Measurements from ENCODE around the gene GALNT16.

The GALNT16 gene

DNA sequence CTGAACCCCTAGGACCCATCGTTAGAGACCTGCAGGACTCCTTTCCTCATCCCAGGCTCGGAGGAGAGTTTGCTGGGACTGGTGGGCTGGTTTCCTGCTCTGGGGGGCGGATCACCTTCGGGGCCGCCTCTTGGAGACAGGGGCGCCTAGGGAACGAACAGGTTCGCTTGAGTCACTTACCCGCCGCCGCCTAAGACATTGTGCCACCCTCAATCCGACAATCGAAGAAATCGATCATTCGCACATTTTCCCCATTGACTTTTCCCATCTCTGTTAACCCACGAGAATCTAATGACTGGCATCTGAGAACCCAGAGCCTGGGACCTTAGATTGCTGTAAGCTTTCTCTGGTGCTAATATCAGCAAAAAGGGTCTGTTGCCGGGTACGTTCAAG lies 138.9 kb downstream of the GALNT16 start:
- TF ChIP-seq, protein P1, sequence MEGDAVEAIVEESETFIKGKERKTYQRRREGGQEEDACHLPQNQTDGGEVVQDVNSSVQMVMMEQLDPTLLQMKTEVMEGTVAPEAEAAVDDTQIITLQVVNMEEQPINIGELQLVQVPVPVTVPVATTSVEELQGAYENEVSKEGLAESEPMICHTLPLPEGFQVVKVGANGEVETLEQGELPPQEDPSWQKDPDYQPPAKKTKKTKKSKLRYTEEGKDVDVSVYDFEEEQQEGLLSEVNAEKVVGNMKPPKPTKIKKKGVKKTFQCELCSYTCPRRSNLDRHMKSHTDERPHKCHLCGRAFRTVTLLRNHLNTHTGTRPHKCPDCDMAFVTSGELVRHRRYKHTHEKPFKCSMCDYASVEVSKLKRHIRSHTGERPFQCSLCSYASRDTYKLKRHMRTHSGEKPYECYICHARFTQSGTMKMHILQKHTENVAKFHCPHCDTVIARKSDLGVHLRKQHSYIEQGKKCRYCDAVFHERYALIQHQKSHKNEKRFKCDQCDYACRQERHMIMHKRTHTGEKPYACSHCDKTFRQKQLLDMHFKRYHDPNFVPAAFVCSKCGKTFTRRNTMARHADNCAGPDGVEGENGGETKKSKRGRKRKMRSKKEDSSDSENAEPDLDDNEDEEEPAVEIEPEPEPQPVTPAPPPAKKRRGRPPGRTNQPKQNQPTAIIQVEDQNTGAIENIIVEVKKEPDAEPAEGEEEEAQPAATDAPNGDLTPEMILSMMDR (IDR thresholded peaks at IDR 0.05) = no peak

DNA sequence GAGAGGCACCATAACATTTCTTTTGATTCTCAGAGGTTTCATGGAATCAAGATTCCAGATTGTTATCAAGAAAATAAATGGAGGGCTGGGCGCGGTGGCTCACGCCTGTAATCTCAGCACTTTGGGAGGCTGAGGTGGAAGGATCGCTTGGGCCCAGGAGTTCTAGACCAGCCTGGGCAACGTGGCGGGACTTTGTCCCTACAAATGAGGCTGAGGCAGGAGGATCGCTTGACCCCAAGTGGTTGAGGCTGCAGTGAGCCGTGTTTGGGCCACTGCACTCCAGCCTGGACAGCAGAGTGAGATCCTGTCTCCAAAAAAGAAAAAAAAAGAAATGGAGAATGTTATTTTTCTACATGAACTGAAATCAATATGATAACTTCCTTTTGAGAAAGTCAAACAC lies 139.8 kb downstream of the GALNT16 start:
- TF ChIP-seq, protein P1 (IDR thresholded peaks at IDR 0.05) = no peak

DNA sequence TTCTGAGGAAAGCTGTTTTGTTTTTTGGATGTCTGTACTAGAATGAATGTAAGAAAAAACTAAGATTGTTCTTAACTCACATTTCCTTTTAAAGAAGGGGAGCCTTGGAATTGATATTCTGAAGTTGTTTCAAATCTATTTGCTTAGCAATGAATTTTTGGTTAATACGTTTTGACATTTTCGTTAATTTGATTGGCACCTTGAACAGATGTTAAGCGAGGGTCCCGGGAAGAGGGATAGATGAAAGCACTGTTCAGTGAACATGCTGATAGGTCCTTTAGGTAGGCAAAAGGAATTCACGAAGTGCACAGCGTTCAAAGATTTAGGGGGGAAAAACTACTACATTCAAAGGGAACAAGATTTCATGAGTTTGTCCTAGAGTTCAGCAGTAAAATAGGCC lies 140.2 kb downstream of the GALNT16 start:
- TF ChIP-seq, protein P1 (IDR thresholded peaks at IDR 0.05) = no peak

DNA sequence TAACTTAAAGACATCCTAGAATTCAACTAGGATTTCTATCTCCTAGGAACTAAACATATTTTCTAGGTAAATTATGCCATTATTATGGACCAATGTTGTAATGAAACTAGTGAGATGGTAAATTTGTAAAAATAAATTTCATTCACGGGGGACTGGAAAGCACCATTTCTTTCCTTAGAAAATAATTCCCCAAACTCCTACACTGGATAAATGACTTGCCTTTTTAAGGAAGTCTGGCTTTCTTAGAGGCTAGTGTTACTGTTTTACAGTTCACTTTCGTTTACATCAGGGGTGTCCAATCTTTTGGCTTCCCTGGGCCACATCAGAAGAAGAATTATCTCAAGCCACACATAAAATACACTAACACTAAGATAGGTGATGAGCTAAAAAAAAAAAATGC lies 141.9 kb downstream of the GALNT16 start:
- TF ChIP-seq, protein P1 (IDR thresholded peaks at IDR 0.05) = no peak

DNA sequence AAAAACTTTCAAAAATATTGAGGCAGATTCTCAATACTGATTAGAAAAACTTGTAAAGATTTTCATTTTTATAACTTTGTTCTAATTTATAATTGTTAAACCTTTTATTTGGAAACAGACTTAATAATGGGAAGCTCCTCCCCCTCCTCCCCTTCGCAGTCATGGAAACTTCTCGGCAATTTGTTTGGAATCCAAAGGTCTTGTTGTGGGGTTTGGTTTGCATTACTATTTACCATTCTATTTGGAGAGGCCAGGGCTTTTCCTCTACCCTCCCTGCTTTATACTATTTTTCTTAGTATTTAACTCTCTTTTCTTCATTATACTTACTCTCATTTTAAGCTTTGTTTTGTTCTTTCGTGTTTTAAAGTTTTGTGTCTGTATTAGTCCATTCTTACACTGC lies 144.5 kb downstream of the GALNT16 start:
- TF ChIP-seq, protein P1 (IDR thresholded peaks at IDR 0.05) = no peak

DNA sequence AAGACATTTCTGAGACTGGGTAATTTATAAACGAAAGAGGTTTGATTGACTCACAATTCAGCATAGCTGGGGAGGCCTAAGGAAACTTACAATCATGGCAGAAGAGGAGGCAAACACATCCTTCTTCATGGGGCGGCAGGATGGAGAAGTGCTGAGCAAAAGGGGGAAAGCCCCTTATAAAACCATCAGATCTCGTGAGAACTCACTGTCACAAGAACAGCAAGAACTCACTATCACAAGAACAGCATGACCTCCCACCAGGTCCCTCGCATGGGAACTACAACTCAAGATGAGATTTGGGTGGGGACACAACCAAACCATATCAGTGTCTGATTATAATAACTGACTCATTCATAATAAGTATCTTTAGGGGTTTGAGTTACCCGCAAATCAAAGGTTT lies 144.9 kb downstream of the GALNT16 start:
- TF ChIP-seq, protein P1 (IDR thresholded peaks at IDR 0.05) = no peak

DNA sequence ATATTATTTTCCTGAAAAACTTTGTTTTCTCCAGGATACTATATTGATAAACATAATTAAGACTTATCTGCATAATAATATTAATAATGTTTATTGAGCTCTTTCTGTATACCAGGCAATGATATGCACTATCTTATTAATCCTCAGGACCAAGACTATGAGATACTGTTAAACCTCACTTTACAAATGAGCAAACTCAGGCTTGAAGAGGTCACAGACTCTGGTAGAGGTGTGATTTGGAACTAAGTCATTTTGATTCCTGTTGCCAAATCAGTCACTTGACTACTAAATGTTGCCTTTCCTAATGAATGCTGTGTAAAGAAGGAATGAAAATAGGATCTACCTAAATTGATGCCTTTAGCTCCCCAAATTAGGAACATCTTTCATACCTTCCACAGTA lies 145.8 kb downstream of the GALNT16 start:
- TF ChIP-seq, protein P1 (IDR thresholded peaks at IDR 0.05) = no peak
